Omental fat pad (tissue), 4 donors: Measurements from ENCODE around the gene SAFB2. TPM values are rescaled to one million over a fixed set of nuclear protein-coding genes. Genes with fewer than 3 reads are reported as not detected.

ENCODE experiments used
- ATAC-seq: fragments of 150-250 bp; one replicate; pipeline ENCODE4 v1.9.1; 2016; ENCODE audit warnings: mild to moderate bottlenecking, moderate library complexity; ENCODE audit not compliant: low FRiP score
- DNase-seq: peaks from one replicate; pipeline ENCODE4 v3.0.0-alpha.2; 2019; ENCODE audit warnings: low spot score
- CTCF ChIP-seq, 3 donors: fragments of 450-650 bp; IDR thresholded peaks; one replicate each; pipeline ENCODE4 v1.5.1; 2016 to 2017; ENCODE audit warnings: antibody characterized with exemption in 3 of 3, mild to moderate bottlenecking in 3 of 3, moderate library complexity in 2 of 3
- total RNA-seq, 4 donors: library from RNA; depleted of rRNA; stranded (reverse); fragments of >200 nt; gene quantifications; one replicate each; pipeline ENCODE4 v1.1.0, GENCODE V29; 2016

SAFB2 gene
- total RNA-seq, 4 donors from 2014 or later = 32.0 to 77.9 (median 51.1) TPM

DNA sequence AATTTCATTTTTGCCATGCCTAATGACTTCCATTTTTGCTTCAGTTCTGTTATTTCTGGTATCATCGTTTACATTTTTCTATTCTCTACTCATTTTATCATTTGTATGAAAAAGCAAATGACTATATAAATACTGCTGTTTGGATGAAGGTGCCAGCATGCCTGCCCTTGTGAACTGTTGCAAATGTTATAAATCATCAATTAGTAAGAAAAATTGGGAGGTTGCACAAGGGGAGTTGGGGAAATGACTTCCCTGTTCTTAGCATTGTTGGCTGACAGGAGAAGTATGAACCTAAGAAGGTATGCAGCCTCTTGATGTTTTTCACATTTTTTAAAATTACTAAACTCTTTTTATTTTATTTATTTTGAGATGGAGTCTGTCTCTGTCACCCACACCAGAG lies 15.4 kb upstream of the SAFB2 start:
- no peak for TF ChIP-seq CTCF (IDR thresholded peaks at IDR 0.05)
- DNase-seq (no peak), ATAC-seq (peak; percentile 49)

DNA sequence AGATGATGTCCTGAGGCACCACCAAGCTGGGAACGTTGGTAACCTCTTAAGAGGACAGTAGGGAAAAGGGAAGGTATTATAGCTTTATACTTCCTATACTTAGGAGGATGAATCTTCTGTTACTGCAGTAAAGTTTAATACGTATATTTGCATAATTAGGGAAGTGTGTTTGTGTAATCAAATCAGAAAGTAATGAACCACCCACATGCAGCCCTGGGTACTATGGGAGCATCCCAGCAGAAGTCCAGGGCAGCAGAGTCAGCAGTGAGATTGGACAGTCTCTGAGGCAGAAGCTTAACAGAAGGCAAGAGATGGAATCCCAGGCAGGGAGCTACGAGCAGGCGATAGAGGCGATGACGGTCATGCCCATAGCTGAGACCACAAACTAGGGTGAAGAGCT lies 12.9 kb upstream of the SAFB2 start:
- no peak for TF ChIP-seq CTCF (IDR thresholded peaks at IDR 0.05)
- DNase-seq (no peak), ATAC-seq (no peak)

- TF ChIP-seq CTCF (IDR thresholded peaks at IDR 0.05) = no peak
- no peak for DNase-seq
- no peak for ATAC-seq
These were observed 10.1 kb upstream of the SAFB2 start for GRCh38 chr19:5632657-5633056.

DNA sequence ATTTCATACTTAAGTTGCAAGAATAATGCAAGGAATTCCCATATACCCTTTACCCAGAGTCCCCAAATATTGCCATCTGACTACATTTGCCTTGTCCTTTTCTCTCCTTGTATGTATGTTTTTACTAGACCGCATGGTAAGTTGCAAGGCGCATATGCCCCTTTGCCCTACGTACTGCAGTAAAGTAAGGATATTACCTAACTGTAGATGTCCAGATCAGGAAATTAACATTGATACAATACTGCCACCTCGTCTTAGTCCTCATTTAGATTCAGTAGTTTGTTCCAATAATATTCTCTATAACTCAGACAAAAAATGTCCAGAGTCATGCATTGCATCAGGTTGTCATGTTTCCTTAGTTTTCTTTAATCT lies 9.7 kb upstream of the SAFB2 start:
- ATAC-seq (no peak), DNase-seq (no peak)
- no peak for TF ChIP-seq CTCF (IDR thresholded peaks at IDR 0.05)

DNA sequence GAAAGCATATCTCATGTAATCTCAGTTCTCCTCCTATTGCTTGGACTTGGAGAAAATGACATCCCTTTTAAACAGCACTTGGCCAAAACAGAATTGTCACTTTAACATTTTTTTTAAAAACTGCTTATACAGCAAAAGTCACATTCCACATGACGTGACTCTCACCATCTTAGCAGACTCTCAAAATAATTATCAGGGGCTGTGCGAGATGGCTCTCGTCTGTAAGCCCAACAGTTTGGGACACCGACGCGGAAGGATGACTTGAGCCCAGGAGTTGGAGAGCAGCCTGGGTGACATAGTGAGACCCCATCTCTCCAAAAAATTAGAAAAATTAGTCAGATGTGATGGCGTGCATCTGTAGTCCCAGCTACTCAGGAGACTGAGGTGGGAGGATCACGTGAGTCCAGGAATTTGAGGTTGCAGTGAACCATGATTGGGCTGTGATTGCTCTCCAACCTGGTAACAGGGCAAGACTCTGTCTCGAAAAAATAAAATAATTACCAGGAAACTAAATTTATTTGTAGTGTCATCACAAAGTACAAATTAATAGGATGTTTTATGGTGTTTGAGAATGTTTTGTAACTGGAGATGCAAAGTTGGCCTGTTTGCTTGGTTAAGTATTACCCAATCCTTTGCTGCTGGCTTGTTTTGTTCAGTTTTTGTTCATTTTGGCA lies 9.1 kb upstream of the SAFB2 start:
- TF ChIP-seq CTCF (IDR thresholded peaks at IDR 0.05) = no peak
- ATAC-seq (peak; percentile 15), DNase-seq (no peak)

DNA sequence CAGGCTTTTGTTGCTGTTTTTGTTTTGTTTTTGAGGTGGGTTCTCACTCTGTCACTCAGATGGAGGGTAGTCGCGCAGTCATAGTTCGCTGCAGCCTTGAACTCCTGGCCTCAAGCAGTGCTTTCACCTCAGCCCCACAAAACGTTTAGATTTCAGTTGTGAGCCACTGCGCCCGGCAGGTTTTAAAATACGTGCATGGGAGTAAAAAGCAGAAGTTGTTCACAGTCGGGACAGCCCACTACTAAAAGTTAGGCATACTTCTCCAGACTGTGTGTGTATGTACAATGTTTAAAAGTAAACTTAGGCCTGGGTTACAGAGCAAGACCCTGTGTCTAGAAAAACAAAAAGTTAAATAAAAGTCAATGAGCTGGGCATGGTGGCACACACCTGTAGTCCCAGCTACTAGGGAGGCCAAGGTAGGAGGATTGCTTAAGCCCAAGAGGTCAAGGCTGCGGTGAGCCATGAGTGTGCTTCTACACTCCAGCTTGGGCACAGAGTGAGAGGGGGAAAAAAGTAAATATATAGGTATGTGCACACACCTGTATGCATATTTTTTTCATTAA lies 6.4 kb upstream of the SAFB2 start:
- no peak for TF ChIP-seq CTCF (IDR thresholded peaks at IDR 0.05)
- DNase-seq = no peak
- no peak for ATAC-seq

DNA sequence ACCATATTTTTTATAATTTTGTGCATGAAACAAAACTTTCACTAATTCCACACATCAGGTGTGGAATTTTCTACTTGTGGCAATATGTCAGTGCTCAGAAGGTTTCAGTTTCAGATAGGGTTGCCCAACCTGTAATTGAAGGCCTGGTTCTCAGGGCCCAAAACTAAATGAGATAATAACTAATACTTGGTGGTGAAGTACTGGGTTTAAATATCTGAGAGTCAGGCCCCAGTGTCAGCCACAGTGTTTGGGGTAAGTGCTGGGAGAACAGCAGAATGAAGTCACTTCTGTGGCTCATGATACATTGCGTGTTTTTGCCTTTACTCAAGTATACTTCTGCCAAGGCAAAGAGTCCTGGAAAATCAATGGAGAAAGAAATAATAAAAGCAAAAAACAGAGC lies 5.9 kb upstream of the SAFB2 start:
- no peak for TF ChIP-seq CTCF (IDR thresholded peaks at IDR 0.05)
- DNase-seq (no peak), ATAC-seq (no peak)
